Astrocyte of the cerebellum (primary cell): ENCODE results near the gene COX8A.

Experiments
- DNase-seq: peaks from one replicate; pipeline ENCODE4 v3.0.0-alpha.2; 2011; ENCODE audit warnings: low read depth
- H3K4me3 ChIP-seq: 2 replicates; pipeline ENCODE4 v1.5.1; 2011; ENCODE audit warnings: mild to moderate bottlenecking, low read depth, low read length, moderate library complexity
- in situ Hi-C: cut with HindIII; loops from 2 replicates; pipeline ENCODE4 v1.10.0; 2017; ENCODE audit warnings: low sequenced_read_pairs
- TF ChIP-seq, protein P1 (sequence below): IDR thresholded peaks from 2 replicates; pipeline ENCODE4 v1.5.1; 2012; ENCODE audit warnings: low read length, low read depth, moderate library complexity, mild to moderate bottlenecking; ENCODE audit errors: missing control alignments

Gene COX8A

DNA sequence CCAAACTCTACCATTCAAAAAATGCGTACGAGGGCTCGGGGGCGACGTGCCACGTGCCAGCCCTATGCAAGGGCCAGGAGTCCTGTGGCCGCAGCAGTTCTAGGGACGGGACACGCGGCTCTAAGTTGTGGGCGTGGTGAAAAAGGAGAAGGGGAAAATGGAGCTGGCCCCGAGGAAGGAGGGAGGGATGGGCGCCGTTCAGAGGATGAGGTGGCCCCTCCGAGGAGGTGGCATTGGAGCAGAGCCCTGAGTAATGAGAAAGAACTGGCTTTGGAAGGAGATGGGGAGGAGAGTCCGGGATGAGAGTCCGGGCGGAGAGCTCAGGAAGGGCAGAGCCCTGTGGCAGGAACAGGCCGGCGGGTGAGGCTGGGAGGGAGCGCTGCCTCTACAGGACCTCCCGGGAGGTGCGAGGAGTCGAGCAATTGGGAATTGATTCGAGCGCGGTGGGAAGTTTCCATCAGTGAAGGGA, 32.8 kb downstream of the COX8A start:
- in situ Hi-C loops = loop anchor here (5.0 to 10.0 kb wide), 3 partner anchors 45 to 85 kb away; no protein-coding TSS in a partner anchor
- H3K4me3 ChIP-seq = peak overlapping the region; percentile 22
- TF ChIP-seq, protein P1, sequence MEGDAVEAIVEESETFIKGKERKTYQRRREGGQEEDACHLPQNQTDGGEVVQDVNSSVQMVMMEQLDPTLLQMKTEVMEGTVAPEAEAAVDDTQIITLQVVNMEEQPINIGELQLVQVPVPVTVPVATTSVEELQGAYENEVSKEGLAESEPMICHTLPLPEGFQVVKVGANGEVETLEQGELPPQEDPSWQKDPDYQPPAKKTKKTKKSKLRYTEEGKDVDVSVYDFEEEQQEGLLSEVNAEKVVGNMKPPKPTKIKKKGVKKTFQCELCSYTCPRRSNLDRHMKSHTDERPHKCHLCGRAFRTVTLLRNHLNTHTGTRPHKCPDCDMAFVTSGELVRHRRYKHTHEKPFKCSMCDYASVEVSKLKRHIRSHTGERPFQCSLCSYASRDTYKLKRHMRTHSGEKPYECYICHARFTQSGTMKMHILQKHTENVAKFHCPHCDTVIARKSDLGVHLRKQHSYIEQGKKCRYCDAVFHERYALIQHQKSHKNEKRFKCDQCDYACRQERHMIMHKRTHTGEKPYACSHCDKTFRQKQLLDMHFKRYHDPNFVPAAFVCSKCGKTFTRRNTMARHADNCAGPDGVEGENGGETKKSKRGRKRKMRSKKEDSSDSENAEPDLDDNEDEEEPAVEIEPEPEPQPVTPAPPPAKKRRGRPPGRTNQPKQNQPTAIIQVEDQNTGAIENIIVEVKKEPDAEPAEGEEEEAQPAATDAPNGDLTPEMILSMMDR = peak; percentile 10
- no peak for DNase-seq

GRCh38 chr11:64007629-64008282, 33.3 kb downstream of the COX8A start:
- TF ChIP-seq, protein P1 = peak; percentile 32
- in situ Hi-C loops = loop anchor here (5.0 to 10.0 kb wide), 3 partner anchors 45 to 85 kb away; no protein-coding TSS in a partner anchor
- H3K4me3 ChIP-seq = peak overlapping the region; percentile 22
- no peak for DNase-seq

DNA sequence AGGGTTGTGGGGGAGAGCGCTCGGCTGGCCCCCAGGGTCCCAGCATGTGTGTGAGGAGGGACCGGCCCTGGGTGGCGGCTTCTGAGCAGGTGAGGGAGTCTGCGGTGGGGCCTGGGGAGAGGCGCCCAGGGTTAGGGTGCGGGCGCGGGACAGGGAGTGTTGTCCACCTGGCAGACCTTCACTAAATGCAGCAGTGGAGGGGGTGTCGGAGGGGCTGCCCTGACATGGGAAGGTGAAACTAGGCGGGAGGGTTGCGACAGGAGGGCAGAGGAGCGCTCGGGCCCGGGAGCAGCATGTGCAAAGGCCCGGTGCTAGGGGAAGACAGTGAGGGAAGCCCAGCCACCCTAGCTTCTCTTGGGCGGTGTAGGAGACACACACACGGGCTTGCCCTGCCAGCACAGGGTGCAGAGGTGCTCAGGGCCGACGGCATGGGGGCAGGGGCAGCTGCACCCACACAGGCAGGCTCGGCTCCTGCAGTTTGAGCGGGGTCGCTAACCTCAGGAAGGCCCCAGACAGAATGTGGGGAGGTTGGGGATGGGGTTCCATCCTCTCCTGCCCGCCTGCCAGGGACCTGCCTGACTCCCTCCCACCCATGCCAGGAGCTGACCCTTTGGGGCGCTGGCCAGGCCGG, 34.0 kb downstream of the COX8A start:
- TF ChIP-seq, protein P1 = no peak
- no peak overlapping the region for H3K4me3 ChIP-seq
- in situ Hi-C loops = loop anchor here (5.0 to 10.0 kb wide), 3 partner anchors 44 to 84 kb away; no protein-coding TSS in a partner anchor
- no peak for DNase-seq

DNA sequence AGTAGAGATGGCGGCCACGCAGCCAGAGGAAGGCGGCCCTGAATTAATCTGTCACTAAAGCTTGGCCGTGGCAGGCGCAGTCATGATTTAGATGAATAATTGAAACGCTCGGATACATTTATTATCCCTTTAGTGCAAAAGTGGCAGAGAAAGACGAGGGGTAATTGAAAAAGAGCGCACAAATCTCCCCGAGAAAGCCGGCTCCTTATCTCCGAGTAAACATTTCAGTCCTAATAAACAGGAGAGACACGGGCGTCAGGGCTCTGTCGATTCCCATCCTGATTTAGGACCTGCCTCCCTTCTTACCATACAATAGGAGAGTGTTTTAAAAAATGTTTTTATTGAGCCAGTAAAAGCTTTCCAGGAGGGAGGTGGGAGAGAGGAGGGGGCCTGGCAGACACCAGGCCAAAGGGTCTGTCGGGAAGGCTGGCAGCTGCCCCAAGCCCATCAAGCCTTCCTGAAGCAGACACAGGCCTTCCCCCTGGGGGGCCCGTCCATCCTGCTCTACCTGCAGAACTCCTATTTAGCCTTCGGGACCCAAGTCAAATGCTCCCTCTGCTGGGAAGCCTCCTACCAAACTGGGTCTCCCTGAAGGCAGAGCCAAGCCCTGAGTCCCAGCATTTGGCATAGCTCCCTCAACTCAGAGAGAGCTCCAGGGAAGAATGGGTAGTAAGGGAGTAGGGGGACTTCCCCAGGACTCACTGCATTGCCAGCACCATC, 34.7 kb downstream of the COX8A start:
- DNase-seq = no peak
- TF ChIP-seq, protein P1 = no peak
- H3K4me3 ChIP-seq = no peak overlapping the region
- in situ Hi-C loops = loop anchor here (5.0 to 10.0 kb wide), 3 partner anchors 43 to 83 kb away; no protein-coding TSS in a partner anchor

DNA sequence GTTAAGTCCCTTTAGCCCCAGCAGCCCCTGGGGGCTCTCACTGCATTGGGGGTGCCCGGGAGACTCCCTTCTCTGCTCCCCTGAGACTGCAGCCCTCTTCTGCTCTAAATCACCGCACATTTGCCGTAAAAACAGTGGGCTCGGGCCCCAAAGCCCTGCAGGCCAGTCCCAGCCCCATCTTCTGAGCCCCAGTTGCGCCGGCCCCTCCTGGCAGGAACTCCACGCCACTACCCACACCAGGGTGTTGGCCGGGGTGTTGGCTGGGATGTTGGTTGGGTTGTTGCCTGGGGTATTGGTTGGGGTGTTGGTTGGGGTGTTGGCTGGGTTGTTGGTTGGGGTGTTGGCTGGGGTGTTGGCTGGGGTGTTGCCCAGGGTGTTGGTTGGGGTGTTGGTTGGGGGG, 35.3 kb downstream of the COX8A start:
- in situ Hi-C loops = loop anchor here (5.0 to 10.0 kb wide), 3 partner anchors 43 to 83 kb away; no protein-coding TSS in a partner anchor

DNA sequence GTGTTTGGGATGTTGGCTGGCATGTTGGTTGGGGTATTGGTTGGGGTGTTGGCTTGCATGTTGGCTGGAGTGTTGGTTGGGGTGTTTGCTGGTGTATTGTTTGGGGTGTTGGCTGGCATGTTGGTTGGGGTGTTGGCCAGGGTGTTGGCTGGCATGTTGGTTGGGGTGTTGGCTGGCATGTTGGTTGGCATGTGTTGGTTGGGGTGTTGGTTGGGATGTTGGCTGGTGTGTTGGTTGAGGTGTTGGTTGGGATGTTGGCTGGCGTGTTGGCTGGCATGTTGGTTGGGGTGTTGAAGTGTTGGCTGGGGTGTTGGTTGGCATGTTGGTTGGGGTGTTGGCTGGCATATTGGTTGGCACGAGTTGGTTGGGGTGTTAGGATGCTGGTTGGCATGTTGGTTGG, 36.4 kb downstream of the COX8A start:
- no peak for DNase-seq
- in situ Hi-C loops = no loop called here
- TF ChIP-seq, protein P1 = no peak
- no peak overlapping the region for H3K4me3 ChIP-seq

More for the DNA sequence above, 35.3 kb downstream of the COX8A start:
- no peak overlapping the region for H3K4me3 ChIP-seq
- TF ChIP-seq, protein P1 = no peak
- no peak for DNase-seq
